NCI-H1105 (cell line): ENCODE data around the gene PLK2.

Experiments
- DNase-seq: peaks from one replicate; lab custom pipeline; 2025; lab: John Stamatoyannopoulos, UW

PLK2 gene

GRCh38 chr5:58450018-58450417 lies 9.9 kb downstream of the PLK2 start:
- DNase-seq, result no peak

GRCh38 chr5:58447226-58447625 lies 12.7 kb downstream of the PLK2 start:
- DNase-seq, result no peak

GRCh38 chr5:58446024-58446423 lies 13.9 kb downstream of the PLK2 start:
- DNase-seq, result no peak

- no peak for DNase-seq
Measured at GRCh38 chr5:58444805-58445204, 15.1 kb downstream of the PLK2 start.

GRCh38 chr5:58440901-58441460 lies 18.9 kb downstream of the PLK2 start:
- no peak for DNase-seq

GRCh38 chr5:58439094-58439644 lies 20.7 kb downstream of the PLK2 start:
- no peak for DNase-seq

- no peak for DNase-seq
Measured at GRCh38 chr5:58437661-58438060, 22.2 kb downstream of the PLK2 start.

GRCh38 chr5:58431832-58432231 lies 28.1 kb downstream of the PLK2 start:
- DNase-seq, result no peak

- no peak for DNase-seq
Measured at GRCh38 chr5:58412932-58413331, 47.0 kb downstream of the PLK2 start.

GRCh38 chr5:58412081-58412480 lies 47.8 kb downstream of the PLK2 start:
- DNase-seq, result no peak

GRCh38 chr5:58411372-58411771 lies 48.5 kb downstream of the PLK2 start:
- DNase-seq, result no peak

- no peak for DNase-seq
Measured at GRCh38 chr5:58410441-58410840, 49.4 kb downstream of the PLK2 start.

GRCh38 chr5:58407042-58407719 lies 52.7 kb downstream of the PLK2 start:
- no peak for DNase-seq

GRCh38 chr5:58406394-58406793 lies 53.5 kb downstream of the PLK2 start:
- no peak for DNase-seq

- DNase-seq, result no peak
Measured at GRCh38 chr5:58405175-58405574, 54.7 kb downstream of the PLK2 start.

GRCh38 chr5:58404734-58405133 lies 55.2 kb downstream of the PLK2 start:
- DNase-seq, result no peak
